HG03457 (cell line): ENCODE data around the gene GOLGA6L9.
"Not testable (repeated sequence)": the region's sequence is repeated elsewhere in the genome, so short reads cannot be mapped to it uniquely, and the experiment has no call there.

Experiments used
- ATAC-seq: cut with Tn5 transposase; IDR thresholded peaks from one replicate; pipeline ENCODE4 v1.9.1; 2021; ENCODE audit warnings: moderate number of reproducible peaks; ENCODE audit not compliant: unreplicated experiment

GOLGA6L9 gene

GRCh38 chr15:82465629-82466028, 36.0 kb downstream of the GOLGA6L9 start:
- ATAC-seq, result not testable (repeated sequence)

- ATAC-seq, result peak; percentile 98
Observed at GRCh38 chr15:82468205-82468604, 38.6 kb downstream of the GOLGA6L9 start.

GRCh38 chr15:82469381-82469780, 39.8 kb downstream of the GOLGA6L9 start:
- not testable (repeated sequence) for ATAC-seq

GRCh38 chr15:82472269-82472982, 42.8 kb downstream of the GOLGA6L9 start:
- not testable (repeated sequence) for ATAC-seq

- ATAC-seq, result not testable (repeated sequence)
Observed at GRCh38 chr15:82474596-82475325, 45.1 kb downstream of the GOLGA6L9 start.

GRCh38 chr15:82475345-82475967, 45.8 kb downstream of the GOLGA6L9 start:
- ATAC-seq, result not testable (repeated sequence)

- ATAC-seq, result not testable (repeated sequence)
Observed at GRCh38 chr15:82476697-82477342, 47.2 kb downstream of the GOLGA6L9 start.

GRCh38 chr15:82477343-82478057, 47.9 kb downstream of the GOLGA6L9 start:
- not testable (repeated sequence) for ATAC-seq
